Measurements from ENCODE around the gene SETSIP.

- TF ChIP-seq GATA2 (IDR thresholded peaks at IDR 0.05; ENCODE audit: low read depth, low read length) (no peak), GATA3 (IDR thresholded peaks at IDR 0.05; ENCODE audit: low read depth, low read length) (no peak)
Measured at GRCh38 chr1:92045766-92046495, 29.3 kb downstream of the SETSIP start.
